Ishikawa (cell line): ENCODE results near the gene BFSP2.

ENCODE experiments used
- CEBPB ChIP-seq: IDR thresholded peaks from 2 replicates; pipeline ENCODE4 v1.6.1; 2012
- CREB1 ChIP-seq: IDR thresholded peaks from 2 replicates; pipeline ENCODE4 v1.6.1; 2012; ENCODE audit warnings: low read depth
- EGR1 ChIP-seq: IDR thresholded peaks from 2 replicates; pipeline ENCODE4 v1.6.1; 2012
- EP300 ChIP-seq: IDR thresholded peaks from 2 replicates; pipeline ENCODE4 v1.6.1; 2012; ENCODE audit warnings: borderline replicate concordance
- FOXM1 ChIP-seq: IDR thresholded peaks from 2 replicates; pipeline ENCODE4 v1.6.1; 2012; ENCODE audit warnings: low read depth, borderline replicate concordance
- MAX ChIP-seq: IDR thresholded peaks from 2 replicates; pipeline ENCODE4 v1.6.1; 2012
- NFIC ChIP-seq: IDR thresholded peaks from 2 replicates; pipeline ENCODE4 v1.6.1; 2012
- RAD21 ChIP-seq: IDR thresholded peaks from 2 replicates; pipeline ENCODE4 v1.6.1; 2012; ENCODE audit warnings: low read depth
- REST ChIP-seq: IDR thresholded peaks from 2 replicates; pipeline ENCODE4 v1.6.1; 2012; ENCODE audit warnings: low read depth, mild to moderate bottlenecking
- TAF1 ChIP-seq: IDR thresholded peaks from 2 replicates; pipeline ENCODE4 v1.6.1; 2012; ENCODE audit warnings: low read depth, mild to moderate bottlenecking
- TCF12 ChIP-seq: IDR thresholded peaks from 2 replicates; pipeline ENCODE4 v1.6.1; 2012; ENCODE audit warnings: low read depth
- TEAD4 ChIP-seq: IDR thresholded peaks from 2 replicates; pipeline ENCODE4 v1.6.1; 2012
- YY1 ChIP-seq: IDR thresholded peaks from 2 replicates; pipeline ENCODE4 v1.6.1; 2012; ENCODE audit warnings: low read depth
- ZBTB7A ChIP-seq: IDR thresholded peaks from 2 replicates; pipeline ENCODE4 v1.6.1; 2012; ENCODE audit warnings: low read depth

GRCh38 chr3:133457465-133458067 lies 57.7 kb downstream of the BFSP2 start:
- TF ChIP-seq CEBPB: no peak
- no peak for TF ChIP-seq MAX
- no peak for TF ChIP-seq FOXM1
- peak; percentile 54 for TF ChIP-seq RAD21
- no peak for TF ChIP-seq REST
- TF ChIP-seq EGR1: no peak
- no peak for TF ChIP-seq YY1
- no peak for TF ChIP-seq ZBTB7A
- TF ChIP-seq TAF1: no peak
- TF ChIP-seq NFIC: no peak
- no peak for TF ChIP-seq CREB1
- TF ChIP-seq TCF12: no peak
- TF ChIP-seq EP300: no peak
- no peak for TF ChIP-seq TEAD4
